ENCODE data around the gene PDE9A. TPM values are rescaled to one million over a fixed set of nuclear protein-coding genes. Genes with fewer than 3 reads are reported as not detected.
A peak's percentile ranks its signal among the peaks of the same experiment; 100 is the strongest.

Gene PDE9A
- total RNA-seq, 4 donors from 2014 or later: 92.4 to 478 (median 444) TPM

DNA sequence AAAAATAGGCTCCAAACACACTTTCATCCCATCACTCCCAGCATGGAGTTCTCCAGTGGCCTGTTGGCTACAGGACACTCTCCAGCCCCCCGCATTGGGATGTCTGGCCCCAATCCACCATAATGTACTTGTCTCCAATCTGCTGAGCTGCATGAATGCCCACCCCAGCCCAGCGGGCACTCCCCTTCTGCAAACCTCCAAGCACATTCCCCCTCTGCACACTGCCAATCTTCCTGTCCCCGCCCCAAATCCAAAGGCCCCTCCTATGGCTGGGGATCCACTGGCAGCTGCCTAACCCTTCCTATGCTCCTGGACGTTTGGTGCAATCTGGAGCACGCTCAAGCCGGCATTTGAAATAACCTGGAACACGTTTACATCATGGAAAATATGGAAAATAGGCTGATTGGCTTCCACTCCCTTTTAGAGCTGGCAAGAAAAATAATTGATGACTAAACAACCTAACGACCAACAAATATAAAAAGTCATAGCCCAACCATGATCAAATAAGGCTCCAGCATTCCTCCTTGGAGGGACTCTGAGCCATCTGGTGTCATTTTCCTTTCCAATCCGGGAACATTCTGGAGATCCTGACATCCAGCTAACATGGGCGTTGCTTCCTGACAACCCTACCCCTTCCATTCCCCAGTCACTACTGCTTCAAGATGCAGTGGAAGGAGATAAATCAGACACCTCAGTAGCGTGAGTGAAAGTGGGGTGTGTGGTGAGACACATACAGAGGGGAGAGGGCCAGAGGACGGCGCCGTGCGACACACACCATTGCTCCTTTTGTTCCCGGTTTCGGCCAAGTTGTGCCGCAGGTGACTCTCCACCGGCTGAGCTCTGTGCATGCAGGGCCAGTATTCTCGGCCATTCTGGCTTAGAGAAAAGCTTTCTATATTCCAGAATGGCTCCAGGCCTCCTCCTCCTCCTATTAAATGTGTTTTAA lies 41.6 kb downstream of the PDE9A start:
- H3K27ac ChIP-seq: no peak overlapping the region
- H3K36me3 ChIP-seq: peaks cover 0 to 21% (median 0%) of the 10 kb centered on the region in 3 donors
- H3K9me3 ChIP-seq: no peaks in the 10 kb centered on the region
- H3K27me3 ChIP-seq: no peaks in the 10 kb centered on the region
- H3K4me1 ChIP-seq: no peaks in the 10 kb centered on the region
- no peak overlapping the region for H3K4me3 ChIP-seq
- DNase-seq: peak in 1 of 3 donors; percentile 25
- TF ChIP-seq, protein P1, sequence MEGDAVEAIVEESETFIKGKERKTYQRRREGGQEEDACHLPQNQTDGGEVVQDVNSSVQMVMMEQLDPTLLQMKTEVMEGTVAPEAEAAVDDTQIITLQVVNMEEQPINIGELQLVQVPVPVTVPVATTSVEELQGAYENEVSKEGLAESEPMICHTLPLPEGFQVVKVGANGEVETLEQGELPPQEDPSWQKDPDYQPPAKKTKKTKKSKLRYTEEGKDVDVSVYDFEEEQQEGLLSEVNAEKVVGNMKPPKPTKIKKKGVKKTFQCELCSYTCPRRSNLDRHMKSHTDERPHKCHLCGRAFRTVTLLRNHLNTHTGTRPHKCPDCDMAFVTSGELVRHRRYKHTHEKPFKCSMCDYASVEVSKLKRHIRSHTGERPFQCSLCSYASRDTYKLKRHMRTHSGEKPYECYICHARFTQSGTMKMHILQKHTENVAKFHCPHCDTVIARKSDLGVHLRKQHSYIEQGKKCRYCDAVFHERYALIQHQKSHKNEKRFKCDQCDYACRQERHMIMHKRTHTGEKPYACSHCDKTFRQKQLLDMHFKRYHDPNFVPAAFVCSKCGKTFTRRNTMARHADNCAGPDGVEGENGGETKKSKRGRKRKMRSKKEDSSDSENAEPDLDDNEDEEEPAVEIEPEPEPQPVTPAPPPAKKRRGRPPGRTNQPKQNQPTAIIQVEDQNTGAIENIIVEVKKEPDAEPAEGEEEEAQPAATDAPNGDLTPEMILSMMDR (IDR thresholded peaks at IDR 0.05): no peak
- no peak for TF ChIP-seq POLR2A (IDR thresholded peaks at IDR 0.05)

DNA sequence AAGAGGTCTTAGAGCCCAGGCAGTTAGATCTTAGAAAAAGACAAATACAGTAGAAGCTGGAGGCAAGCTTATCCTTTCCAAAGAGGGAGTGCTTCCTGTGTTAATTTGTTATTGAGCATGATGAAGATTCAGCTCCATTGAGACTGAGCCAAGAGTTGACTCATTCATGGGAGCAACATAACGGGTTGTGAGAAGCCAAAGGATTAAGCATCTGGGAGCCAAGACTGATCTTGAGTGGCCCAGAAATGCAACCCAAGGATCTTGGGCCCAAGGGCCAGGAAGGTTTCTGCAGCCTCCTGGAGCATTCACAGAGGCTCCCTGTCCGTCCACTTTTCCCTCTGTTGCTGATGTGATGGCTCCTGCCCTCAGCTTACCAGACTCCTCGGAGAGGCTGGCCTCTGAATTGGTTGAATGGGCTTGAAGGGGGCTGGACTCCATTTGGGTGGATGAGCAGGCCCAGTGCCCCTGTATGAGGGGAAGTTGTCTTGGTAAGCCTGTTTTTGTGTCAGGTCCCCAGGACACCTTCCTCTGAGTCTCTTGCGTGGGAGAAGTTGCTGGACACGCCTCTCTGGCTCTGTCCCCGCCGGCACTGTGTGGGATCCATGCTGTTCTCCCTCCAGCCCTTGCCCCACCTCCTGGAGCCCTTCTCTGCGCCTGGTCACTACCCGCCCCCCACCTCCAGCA lies 42.4 kb downstream of the PDE9A start:
- DNase-seq: no peak
- Histone ChIP-seq H3K9me3 (no peaks in the 10 kb centered on the region), H3K4me3 (no peak overlapping the region), H3K27ac (no peak overlapping the region), H3K27me3 (no peaks in the 10 kb centered on the region), H3K4me1 (no peaks in the 10 kb centered on the region), H3K36me3 (peaks cover 0 to 16% (median 0%) of the 10 kb centered on the region in 3 donors)
- TF ChIP-seq POLR2A (IDR thresholded peaks at IDR 0.05): no peak
- TF ChIP-seq, protein P1 (IDR thresholded peaks at IDR 0.05): no peak

GRCh38 chr21:42696501-42697040 lies 43.1 kb downstream of the PDE9A start:
- H3K4me3 ChIP-seq: no peak overlapping the region
- H3K36me3 ChIP-seq: peaks cover 0 to 16% (median 0%) of the 10 kb centered on the region in 3 donors
- no peaks in the 10 kb centered on the region for H3K4me1 ChIP-seq
- H3K27me3 ChIP-seq: no peaks in the 10 kb centered on the region
- no peak overlapping the region for H3K27ac ChIP-seq
- TF ChIP-seq POLR2A (IDR thresholded peaks at IDR 0.05): no peak
- no peak for DNase-seq
- H3K9me3 ChIP-seq: no peaks in the 10 kb centered on the region

GRCh38 chr21:42698733-42699132 lies 45.3 kb downstream of the PDE9A start:
- no peak overlapping the region for H3K4me3 ChIP-seq
- DNase-seq: no peak
- H3K4me1 ChIP-seq: no peaks in the 10 kb centered on the region
- H3K9me3 ChIP-seq: no peaks in the 10 kb centered on the region
- no peaks in the 10 kb centered on the region for H3K27me3 ChIP-seq
- no peak overlapping the region for H3K27ac ChIP-seq
- no peak for TF ChIP-seq POLR2A (IDR thresholded peaks at IDR 0.05)
- TF ChIP-seq, protein P1 (IDR thresholded peaks at IDR 0.05): no peak
- peaks cover 0 to 6% (median 0%) of the 10 kb centered on the region in 3 donors for H3K36me3 ChIP-seq

DNA sequence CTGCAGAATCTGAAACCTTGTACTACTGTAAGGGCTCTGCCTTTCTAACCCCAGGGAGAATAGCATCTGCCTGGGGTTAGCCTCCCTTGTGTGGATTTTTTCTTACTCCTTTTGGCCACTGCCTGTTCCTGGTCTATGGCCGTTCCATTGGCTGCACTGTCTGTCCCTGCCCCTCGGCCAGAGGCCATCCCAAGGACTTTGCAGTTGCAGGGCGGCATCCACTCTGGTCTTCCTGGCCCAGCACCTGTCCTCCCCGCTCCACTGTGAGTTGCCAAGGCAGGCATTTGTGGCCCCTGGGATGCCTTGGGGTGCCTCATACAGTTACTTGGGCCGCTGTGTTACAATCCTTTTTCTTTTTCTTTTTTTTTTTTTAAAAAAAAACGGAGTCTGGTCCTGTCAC lies 45.8 kb downstream of the PDE9A start:
- peaks cover 0 to 6% (median 0%) of the 10 kb centered on the region in 3 donors for H3K36me3 ChIP-seq
- no peaks in the 10 kb centered on the region for H3K4me1 ChIP-seq
- H3K27me3 ChIP-seq: no peaks in the 10 kb centered on the region
- no peak for DNase-seq
- no peak for TF ChIP-seq POLR2A (IDR thresholded peaks at IDR 0.05)
- TF ChIP-seq, protein P1 (IDR thresholded peaks at IDR 0.05): no peak
- H3K4me3 ChIP-seq: no peak overlapping the region
- no peaks in the 10 kb centered on the region for H3K9me3 ChIP-seq
- H3K27ac ChIP-seq: no peak overlapping the region
